Ammon's horn (tissue), 1 donor: Measurements from ENCODE around the gene SINHCAF.
"Not testable (repeated sequence)": the region's sequence is repeated elsewhere in the genome, so short reads cannot be mapped to it uniquely, and the experiment has no call there.

Source experiments
- DNase-seq: peaks from one replicate; pipeline ENCODE4 v3.0.0-alpha.2; 2016; ENCODE audit warnings: low spot score

Gene SINHCAF, protein sequence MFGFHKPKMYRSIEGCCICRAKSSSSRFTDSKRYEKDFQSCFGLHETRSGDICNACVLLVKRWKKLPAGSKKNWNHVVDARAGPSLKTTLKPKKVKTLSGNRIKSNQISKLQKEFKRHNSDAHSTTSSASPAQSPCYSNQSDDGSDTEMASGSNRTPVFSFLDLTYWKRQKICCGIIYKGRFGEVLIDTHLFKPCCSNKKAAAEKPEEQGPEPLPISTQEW

DNA sequence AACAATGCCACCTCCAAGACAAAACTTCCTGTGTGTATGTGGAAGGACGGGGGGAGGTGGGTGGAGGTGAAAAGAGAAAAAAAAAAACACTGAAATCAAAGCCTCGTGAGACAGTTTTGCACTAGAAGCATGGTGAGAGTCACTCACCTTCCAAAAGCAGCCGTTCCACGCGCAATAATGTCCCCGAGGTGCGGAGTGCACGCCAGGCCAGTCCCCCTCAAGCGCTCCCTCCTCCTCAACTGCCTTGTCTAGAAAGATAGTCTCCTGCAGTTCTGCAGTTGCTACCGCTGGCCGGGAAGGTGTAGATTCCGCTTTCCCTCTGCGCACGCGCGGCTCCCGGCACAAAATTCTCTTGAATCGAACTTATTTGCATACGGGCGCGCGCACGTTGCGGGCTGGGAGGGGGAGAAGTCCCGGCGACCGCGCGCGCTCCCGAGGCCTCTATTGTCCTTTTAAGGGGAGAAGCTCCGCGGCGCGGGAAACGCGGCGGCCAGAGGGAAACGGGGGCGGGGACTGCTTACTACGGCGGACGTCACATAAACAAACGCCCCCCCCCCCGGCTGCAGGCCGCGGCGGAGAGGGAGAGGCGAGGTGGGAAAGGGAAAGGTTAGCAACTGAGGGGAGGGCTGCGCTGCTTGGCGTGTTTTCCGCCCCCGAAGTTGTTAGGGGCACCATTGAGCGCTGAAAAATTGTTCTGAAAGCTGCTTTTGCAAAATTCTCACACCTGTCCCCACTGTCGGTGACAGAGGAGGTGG, at the start of gene SINHCAF:
TSS of gene SINHCAF (minus strand) at position 274 of the 755 bp plus-strand sequence. CDS start 27,946 bp downstream, outside the sequence.
- peak; percentile 98 for DNase-seq

DNA sequence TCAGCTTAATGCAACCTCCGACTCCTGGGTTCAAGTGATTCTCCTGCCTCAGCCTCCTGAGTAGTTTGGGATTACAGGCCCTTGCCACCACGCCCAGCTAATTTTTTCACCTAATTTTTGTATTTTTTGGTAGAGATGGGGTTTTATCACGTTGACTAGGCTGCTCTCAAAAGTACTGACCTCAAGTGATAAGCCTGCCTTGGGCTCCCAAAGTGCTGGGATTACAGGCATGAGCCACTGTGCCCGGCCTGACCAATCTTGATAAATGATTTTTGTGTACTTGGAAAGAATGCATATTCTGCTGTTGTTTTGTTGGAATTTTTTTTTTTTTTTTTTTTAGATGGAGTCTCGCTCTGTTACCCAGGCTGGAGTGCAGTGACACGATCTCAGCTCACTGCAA, 49.5 kb upstream of the SINHCAF start:
- not testable (repeated sequence) for DNase-seq

DNA sequence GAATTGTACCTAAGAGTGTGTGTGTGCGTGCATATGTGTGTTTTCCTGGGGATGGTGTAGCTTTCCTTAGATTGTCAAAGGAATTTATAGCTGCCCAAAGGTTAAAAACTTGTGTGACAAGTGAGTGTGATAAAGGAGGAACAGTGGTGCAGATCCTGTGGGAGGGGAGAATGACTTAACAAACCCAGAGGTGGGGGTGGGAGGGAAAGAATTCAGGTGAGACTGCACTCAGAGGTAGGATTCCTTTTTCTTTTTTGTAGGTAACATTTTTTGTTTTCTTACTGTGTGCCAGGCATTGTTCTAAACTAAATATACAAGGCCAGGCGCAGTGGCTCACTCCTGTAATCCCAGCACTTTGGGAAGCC, 45.3 kb upstream of the SINHCAF start:
- DNase-seq, result no peak

DNA sequence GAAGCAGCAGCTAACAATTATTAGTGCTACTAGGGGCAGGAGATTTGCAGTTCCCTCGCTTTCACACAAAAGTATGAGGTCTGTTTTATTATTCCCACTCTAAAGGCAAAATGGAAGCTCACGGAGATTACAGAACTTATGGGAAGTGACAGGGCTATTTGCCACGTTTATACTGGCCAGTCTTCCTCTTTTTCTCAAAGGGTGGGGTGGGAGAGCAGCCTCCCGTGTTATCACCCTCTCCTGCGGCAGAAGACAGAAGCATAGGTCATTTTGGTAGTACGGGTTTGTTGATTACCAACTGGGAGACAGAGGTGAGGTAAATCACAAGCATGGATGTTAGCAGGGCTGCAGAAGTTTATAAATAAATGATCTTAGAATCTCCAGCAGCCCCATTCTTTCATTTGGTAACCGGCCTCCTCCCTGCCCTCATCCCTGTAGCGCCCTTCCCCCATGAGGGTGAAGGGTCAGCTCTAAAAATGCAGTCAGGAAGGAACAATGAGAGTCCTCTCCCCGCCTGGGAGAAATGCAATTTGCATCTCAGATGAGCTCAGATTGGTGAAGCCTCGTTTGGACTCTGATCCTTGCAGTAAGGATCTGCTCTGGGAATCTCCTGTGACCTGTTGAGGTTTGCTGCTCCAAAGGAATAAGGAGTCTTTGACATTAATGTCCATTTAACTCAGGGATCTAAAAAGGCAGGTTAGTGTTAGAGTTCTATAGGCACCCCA, 44.7 kb upstream of the SINHCAF start:
- DNase-seq, result no peak

DNA sequence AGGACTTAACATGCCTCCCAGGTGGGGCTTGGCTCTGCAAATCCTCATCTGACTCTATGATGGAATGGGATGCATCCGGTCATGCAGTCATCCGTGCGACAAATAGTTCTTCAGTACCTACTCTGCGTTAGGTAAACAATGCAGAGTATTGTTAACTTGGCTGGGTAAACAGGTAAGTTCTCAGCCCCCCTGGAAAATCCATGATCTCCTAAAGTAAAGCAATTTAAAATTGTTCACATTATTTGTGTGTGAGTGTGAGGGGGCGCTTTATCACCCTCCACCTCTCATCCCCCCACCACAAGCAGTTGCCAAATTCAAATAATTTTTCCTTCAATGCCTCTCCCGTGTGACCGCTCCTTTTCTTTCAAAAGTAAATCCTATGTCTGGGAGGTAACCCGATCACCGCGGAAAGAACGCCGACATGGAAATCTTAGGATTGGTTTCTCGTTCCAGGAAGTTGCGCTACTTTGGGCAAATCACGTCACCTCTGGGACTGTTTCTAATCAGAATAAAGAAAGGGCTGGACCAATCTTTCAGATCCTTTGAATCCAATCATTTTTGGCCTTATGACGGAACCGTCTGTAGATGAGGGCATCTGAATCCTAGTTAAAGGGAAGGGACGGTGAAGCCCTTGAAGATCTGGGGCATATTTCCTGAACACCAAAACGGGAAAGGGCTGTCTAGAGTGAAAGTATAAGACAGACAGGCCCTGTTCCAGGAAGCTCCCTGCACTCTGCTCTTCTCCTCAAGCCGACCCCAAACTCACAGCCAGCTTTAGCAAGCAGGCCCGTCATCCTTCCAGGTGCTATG, 44.0 kb upstream of the SINHCAF start:
- no peak for DNase-seq

DNA sequence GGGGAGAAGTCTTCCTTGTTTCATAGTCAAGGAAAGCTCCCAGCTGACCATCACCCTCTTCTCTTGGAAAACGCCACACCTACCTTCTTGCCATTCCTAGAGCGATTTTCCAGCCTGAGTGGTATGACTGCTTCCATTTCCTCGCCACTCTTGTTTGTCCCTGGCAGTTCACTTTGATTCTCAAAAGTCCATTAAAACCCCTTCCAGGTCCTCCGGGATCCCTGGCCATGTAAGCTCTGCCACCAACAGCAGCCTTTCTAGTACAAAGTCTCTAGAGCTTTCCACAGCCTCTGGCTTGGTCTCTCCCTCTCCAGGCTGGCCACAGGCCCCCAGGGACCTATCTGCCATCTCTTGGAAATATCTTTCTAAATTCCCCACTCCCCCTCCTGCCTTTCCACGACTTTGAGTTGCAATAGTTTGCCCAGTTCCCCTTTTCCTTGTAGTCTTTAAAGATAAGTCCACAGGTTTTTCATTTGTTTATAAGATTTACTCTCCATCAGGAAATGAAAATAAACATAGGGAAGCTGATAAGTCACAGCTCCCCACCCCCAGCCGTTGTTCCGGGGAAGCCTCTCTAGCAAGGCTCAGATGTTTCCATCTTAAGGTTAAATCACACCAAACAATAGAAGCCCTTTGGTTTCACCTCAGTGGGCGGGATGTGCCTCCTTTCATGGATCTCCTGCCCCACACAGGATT, 42.9 kb upstream of the SINHCAF start:
- DNase-seq, result no peak

DNA sequence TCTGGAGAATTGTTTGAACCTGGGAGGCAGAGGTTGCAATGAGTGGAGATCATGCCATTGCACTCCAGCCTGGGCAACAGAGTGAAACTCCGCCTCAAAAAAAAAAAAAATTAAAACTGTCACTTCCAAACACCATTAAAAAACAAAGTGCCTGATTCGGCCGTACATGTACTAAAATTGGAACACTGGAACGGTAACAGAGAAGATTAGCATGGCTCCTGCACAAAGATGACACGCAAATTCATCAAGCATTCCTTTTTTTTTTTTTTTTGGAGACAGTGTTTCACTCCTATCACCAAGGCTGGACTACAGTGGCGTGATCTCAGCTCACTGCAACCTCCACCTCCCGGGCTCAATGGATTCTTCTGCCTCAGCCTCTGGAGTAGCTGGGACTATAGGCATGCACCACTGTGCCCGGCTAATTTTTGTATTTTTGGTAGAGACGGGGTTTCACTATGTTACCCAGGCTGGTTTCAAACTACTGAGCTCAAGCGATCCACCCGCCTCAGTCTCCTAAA, 40.2 kb upstream of the SINHCAF start:
- DNase-seq, result no peak

DNA sequence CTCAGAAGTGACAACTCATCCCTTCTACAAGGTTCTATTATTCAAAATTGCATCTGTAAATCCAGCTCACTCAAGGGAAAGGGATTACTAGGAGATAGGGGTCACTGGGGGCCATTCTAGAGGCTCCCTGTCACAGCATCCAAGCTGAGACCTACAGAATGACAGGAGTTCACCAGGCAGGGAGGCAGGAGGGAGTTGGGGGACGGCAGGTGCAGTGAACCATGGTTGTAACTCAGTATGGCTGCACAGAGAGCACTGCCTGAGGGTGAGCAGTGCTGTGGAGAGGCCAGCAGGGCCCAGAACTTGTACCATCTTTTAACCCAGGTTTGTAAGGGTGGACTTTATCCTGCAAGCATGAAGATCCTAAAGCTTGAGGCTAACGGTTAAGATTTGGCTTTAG, 37.9 kb upstream of the SINHCAF start:
- DNase-seq, result no peak

DNA sequence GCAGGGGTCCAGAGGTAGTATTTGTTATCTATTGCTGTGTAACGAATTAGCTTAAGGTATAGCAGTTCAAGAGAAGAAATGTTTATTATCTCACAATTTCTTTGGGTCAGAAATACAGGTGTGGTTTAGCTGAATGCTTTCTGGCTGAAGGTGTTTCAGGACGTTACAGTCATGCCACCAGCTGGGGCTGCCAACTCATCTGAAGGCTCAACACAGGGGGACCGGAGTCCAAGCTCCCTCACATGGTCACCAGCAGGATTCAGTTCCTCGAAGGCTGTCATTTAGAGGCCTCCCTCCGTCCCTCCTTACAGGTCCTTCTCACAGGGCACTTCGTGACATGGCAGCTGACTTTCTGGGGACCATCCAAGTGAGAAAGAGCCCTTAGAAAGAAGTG, 37.5 kb upstream of the SINHCAF start:
- no peak for DNase-seq

DNA sequence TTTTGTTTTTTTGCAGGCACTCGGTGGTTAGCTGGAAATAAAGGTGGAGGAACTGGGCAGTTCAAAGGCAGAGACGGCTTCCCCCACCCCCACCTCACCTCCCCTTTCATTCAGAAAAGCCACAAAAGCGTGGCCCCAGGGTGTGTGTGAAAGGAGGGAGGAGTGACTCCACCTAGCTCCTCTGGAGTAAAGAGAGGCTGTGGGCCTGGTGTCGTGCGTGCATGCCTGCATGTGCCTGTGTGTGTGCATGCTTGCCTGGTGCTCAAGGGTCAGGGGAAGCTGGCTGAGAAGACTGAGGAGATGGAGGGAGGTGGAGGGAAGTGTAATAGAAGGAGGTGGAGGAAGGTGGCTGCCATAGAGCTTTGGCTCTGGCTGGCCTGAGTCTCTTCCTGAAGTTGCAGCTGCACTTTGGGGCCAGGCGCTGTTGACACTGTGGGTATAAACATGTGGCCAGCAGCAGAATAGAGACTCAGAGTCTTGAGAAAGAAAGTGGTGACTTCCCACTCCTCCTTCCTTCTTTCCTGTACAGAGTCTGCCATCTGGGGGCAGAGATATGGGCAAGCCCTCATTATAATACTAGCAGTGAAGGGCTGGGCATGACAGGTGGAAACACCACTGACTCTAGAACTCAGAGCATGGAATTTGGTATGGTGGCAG, 36.9 kb upstream of the SINHCAF start:
- DNase-seq, result peak; percentile 67

DNA sequence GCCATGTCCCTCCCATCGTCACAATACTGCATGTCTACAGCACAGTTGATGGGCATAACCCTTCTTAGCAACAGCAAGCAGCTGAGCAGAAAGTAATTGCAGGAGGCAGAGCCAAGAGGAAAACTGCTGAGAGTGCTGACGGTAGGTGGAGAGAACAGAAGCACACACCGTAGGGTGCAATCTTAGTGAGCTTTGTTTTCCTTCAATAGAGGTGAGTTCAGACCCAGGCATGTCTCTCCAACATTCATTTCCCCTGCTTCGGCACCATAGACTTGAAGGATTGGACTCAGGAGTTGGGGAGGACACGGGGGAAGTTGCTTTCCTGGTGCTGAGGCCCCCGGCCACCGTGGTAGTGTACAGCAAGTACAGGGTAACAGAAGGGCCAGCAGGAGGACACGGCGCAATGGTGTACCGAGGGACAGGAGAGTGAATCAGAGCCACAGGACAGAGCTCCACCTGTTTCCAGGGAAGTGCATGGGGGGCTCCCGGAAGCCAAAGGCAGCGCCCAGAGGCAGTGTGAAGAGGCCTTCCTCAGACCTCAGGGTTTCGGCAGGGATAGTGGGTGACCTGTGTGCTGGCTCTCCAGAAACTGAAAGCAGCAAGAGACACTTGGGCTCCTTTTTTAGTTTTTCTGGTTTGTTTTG, 36.3 kb upstream of the SINHCAF start:
- no peak for DNase-seq

DNA sequence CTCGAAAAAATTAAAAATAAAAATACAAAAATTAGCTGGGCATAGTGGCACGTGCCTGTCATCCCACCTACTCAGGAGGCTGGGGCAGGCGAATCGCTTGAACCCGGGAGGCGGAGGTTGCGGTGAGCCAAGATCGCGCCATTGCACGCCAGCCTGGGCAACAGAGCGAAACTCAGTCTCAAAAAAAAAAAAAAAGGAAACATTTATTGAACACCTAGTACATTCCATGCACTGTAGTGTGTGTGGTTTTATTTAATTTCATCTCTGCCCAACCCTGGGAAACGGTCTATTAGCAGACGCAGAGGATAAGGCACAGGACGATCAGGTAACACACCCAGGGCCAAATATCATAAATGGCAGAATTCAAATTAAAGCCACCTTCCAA, 35.8 kb upstream of the SINHCAF start:
- no peak for DNase-seq

DNA sequence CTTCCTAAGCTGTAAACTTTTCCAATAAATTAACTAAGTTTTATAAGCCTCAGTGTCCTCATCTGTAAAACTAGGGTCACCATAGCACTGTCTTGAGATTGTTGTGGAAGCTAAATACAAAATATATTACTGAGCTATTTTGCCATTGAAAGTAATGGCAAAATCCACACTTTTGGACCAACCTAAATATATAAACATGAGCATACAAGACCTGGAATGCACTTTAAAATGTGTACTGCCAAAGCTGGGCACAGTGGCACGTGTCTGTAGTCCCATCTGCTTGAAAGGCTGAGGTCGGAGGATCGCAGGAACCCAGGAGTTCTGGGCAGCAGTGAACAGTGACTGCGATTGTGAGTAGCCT, 29.8 kb upstream of the SINHCAF start:
- no peak for DNase-seq

DNA sequence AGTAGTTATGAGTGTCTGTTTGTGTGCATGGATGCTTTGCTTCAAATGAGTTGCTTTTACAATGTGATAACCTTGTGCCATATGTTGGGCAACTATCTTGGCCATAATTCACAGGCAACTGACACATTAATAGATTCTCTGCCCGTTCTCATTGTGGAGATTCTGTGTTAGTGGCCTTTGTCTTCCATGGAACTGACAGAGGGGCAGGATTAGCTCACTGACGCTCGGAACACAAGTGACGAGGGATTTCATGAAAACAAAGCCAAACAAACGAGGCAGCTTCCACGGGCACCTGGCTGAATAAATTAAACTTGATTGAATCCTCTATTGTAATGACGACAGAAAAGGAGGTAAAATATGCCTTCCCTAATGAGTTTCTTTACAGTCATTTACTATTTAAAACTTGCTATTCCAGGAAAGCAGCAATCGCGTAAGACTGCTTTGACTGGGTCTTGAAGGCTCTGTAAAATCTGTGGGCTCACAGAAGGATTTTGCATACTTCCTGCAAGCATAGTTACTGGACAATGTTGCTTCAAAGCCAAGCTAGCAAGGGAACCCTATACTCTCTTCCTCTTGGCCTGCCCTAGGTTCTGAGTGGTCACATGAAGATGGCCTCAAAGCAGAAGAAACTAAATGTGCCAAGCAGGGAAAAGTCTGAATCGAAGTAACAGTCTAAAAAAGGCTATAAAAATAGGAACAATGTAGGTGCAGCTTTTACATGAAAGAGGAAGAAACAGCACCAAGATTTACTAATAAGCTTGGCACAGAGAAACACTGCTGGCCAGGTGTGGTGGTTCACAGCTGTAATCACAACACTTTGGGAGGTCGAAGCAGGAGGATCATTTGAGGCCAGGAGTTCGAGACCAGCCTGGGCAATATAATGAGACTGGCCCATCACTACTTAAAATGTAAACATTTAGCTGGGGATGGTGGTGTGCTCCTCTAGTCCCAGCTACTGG, 28.1 kb upstream of the SINHCAF start:
- peak; percentile 64 for DNase-seq

DNA sequence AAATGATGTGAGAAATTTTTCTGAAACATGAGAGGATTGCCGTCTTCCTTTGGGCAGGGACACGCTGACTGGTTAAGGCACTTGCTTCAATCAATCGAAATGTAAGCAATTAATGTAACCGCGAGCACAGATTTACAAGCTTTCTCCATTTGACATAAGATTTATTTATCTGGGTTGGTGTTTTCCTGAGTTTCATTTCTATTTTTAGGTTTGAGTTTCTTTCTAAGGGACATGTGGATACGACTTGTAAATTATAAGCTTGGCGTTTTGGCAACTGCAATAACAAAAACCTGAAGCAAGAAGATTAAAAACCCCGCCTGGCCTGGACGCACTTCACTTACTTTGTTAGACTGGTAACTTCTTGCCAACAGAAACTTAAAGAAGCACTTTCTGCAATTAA, 20.3 kb upstream of the SINHCAF start:
- no peak for DNase-seq

DNA sequence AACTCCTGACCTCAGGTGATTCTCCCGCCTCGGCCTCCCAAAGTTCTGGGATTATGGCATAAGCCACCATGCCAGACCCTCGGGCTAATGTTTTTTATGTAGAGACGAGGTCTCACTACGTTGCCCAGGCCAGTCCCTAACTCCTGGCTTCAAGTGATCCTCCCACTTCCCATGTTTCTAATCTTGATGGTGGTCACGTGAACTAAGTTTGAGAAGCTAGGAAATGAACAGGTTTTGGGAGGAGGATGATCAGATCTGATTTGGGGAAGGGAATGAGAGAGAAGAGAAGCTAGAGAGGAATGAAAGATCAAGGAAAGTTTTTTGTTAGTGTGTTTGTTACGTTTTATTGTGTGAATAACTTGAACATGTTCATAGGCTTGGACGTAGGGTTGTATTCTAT, 17.2 kb upstream of the SINHCAF start:
- no peak for DNase-seq

DNA sequence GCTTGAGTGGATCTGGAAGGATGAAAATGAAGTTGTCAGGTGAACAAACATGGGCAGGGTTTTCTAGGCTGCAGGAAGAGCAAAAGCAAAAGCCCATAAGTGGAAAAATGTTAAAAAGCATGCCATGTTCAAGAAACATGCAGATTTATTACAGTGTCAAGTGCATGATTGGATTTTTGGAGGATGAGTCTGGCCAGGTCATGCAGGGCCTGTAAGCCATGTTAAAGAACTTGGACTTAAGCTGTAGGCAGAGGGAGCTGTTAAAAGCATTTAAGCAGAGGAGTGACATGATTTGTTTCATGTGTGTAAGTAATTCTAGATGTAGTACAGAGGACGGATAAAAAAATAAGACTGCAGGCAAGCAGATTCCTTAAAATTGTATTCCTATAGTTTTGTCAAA, 16.3 kb upstream of the SINHCAF start:
- no peak for DNase-seq

DNA sequence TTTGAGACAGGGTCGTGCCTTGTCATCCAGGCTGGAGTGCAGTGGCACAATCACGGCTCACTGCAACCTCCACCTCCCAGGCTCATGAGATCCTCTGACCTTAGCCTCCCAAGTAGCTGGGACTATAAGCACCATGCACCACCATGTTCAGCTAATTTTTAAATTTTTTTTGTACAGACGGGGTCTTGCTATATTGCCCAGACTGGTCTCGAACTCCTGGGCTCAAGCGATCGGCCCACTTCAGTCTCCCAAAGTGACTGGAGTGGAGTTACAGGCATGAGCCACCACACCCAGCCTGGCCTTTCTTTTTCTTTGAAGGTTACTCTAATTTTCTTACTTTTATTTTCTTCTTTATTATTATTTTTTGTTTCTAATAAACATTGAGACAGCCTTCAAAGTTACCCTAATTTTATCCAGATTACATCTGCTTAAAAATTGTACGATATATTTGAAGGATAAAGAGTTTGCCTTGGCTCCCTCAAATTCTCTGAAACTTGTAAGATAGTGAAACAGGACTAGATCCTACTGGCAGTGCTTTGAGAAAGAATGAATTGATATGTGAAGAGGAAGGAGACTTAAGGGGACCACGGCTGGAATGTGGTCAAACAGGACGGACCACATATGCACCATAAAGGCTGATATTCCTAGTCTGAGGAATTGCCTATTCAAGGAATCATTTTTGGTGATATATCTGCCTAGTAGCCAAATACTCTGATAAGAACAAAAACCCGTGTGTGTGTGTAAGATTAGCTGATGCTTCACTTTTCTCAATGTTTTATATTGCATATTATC, 14.1 kb upstream of the SINHCAF start:
- DNase-seq, result no peak

DNA sequence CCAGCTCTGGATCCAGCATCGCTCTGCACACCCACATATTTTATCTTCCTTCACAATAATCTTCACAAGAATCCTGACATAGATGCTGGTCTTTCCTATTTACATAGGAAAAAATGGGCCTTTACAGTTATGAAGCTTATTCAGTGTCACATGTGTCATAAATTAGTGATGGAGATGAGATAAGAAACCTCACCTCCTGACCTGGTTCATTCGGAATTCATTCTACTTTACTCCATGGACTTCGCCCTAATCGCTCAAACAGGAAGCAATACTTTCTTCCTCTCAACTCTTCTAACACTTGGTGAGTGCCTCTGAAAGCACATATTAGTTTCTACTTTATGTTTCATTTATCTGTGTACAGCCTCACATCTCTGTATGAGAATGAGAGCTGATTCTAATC, 12.0 kb upstream of the SINHCAF start:
- DNase-seq, result no peak
